Measurements from ENCODE around the gene ADGRB3. TPM values are rescaled to one million over a fixed set of nuclear protein-coding genes. Genes with fewer than 3 reads are reported as not detected.

Gene ADGRB3
- total and polyA plus RNA-seq, 10 of the 15 experiments (the other 5 are each of a cell fraction or from before 2014, with no cell fraction given) = 0.03 to 0.06 TPM; not detected in 8

DNA sequence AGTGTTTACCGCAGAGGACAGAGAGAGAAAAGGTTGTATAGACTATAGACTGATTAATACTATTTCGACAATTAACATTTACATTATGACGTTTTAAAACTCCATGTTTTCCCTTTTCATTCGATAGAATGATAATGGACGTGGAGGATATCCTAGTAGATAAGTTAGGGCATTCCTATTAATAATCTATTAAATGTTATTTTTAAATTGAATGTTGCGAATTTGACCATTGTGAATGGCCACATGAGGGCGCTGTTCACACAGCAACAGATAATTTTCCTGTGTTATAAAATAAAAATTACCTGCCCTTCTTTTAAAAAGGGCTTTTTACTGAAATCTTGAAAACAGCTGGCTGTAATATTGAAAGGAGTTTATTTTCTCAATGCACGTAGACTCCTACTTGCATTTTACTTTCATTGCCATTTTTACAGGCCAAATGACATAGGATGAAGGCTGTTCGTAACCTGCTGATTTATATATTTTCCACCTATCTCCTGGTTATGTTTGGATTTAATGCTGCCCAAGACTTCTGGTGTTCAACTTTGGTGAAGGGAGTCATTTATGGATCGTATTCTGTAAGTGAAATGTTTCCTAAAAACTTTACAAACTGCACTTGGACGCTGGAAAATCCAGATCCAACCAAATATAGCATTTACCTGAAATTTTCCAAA is 3.3 kb downstream of the ADGRB3 start (continued):
- TF ChIP-seq, protein P1, sequence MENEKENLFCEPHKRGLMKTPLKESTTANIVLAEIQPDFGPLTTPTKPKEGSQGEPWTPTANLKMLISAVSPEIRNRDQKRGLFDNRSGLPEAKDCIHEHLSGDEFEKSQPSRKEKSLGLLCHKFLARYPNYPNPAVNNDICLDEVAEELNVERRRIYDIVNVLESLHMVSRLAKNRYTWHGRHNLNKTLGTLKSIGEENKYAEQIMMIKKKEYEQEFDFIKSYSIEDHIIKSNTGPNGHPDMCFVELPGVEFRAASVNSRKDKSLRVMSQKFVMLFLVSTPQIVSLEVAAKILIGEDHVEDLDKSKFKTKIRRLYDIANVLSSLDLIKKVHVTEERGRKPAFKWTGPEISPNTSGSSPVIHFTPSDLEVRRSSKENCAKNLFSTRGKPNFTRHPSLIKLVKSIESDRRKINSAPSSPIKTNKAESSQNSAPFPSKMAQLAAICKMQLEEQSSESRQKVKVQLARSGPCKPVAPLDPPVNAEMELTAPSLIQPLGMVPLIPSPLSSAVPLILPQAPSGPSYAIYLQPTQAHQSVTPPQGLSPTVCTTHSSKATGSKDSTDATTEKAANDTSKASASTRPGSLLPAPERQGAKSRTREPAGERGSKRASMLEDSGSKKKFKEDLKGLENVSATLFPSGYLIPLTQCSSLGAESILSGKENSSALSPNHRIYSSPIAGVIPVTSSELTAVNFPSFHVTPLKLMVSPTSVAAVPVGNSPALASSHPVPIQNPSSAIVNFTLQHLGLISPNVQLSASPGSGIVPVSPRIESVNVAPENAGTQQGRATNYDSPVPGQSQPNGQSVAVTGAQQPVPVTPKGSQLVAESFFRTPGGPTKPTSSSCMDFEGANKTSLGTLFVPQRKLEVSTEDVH (IDR thresholded peaks at IDR 0.05; ENCODE audit: low read depth, partially characterized antibody) = no peak
- peak; percentile 48; the same call in 1 of the 2 replicates for TF ChIP-seq SMC3 (IDR thresholded peaks at IDR 0.05; ENCODE audit: borderline replicate concordance, low read length)

DNA sequence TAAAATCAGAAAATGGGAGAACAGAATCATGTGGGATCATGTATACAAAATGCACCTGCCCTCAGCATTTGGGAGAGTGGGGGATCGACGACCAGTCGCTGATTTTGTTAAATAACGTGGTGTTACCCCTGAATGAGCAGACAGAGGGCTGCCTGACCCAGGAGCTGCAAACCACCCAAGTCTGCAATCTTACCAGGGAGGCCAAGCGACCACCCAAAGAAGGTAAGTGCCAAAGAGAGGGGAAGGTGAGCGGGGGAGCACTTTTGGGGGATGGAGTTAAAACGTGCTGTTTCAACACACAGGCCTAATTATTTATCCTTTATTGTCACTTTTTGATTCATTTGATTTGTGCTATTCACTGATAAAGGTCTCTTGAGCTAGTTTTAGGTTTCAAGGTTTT is 4.1 kb downstream of the ADGRB3 start:
- TF ChIP-seq TBL1XR1 (IDR thresholded peaks at IDR 0.05; ENCODE audit: low read depth, low read length) = no peak
- RAD21 ChIA-PET (ENCODE audit: unreplicated experiment) = no interaction called here
- CTCF ChIA-PET = interaction anchor here (0.9 to 7.6 kb wide), 6 partner anchors 8 to 326 kb away, joined by 3 to 64 read pairs (median 3); no protein-coding TSS in a partner anchor
- intact Hi-C loops (cut with micrococcal nuclease; ENCODE audit: unreplicated experiment) (loop anchor here (5.0 kb wide), 1 partner anchor 1468 kb away; no protein-coding TSS in a partner anchor), in situ Hi-C loops (cut with MboI) (loop anchor here (10.0 to 25.0 kb wide), 2 partner anchors 326 to 1473 kb away; no protein-coding TSS in a partner anchor)
- Histone ChIP-seq H3K9me3 (replicated peaks; ENCODE audit: control insufficient read depth, insufficient read depth, low read length) (no peaks in the 10 kb centered on the region), H3K9ac (ENCODE audit: control insufficient read depth, insufficient read depth, low read length) (no peak overlapping the region), H2AFZ (ENCODE audit: control insufficient read depth, low read depth, low read length) (no peak overlapping the region), H3K4me2 (ENCODE audit: control insufficient read depth, insufficient read depth) (no peak overlapping the region), H3K4me1 (ENCODE audit: control insufficient read depth, insufficient read depth, low read length) (no peaks in the 10 kb centered on the region), H3K27me3 (replicated peaks in 1 of 2; ENCODE audit: control insufficient read depth in 2 of 2, insufficient read depth in 2 of 2, low read length in 1 of 2) (peaks cover 0 to 13% of the 10 kb centered on the region in 2 experiments), H3K27ac (ENCODE audit: control insufficient read depth, insufficient read depth) (no peak overlapping the region), H4K20me1 (ENCODE audit: control insufficient read depth, insufficient read depth) (no peaks in the 10 kb centered on the region), H3K79me2 (ENCODE audit: control insufficient read depth, insufficient read depth, low read length) (no peaks in the 10 kb centered on the region), H3K4me3 (no peak overlapping the region), H3K36me3 (ENCODE audit: control insufficient read depth in 2 of 2, insufficient read depth in 2 of 2, low read length in 1 of 2) (no peaks in the 10 kb centered on the region)
- FAIRE-seq (no peak), DNase-seq (ENCODE audit: low read depth, low spot score) (no peak), ATAC-seq (no peak)
- WGBS (ENCODE audit: insufficient coverage, insufficient replicate concordance, low lambda C conversion rate, missing lambda C conversion rate) = 12% methylated on average over 7 of the region's 7 CpGs
- BruUV-seq (replicated peaks) = no TSS peak
- SMC1A ChIA-PET (ENCODE audit: uncharacterized antibody, unreplicated experiment) = interaction anchor here (0.7 to 5.9 kb wide), 4 partner anchors 91 to 328 kb away, joined by 3 to 37 read pairs (median 4); no protein-coding TSS in a partner anchor
- POLR2A ChIA-PET = no interaction called here
